Activated CD8-positive, alpha-beta memory T cell treated with anti-CD3 and anti-CD28 coated beads, Interleukin-2, amount 50 U/mL, for 1 hour (primary cell): Measurements from ENCODE around the gene MACROD2.
"Not testable (repeated sequence)": the region's sequence is repeated elsewhere in the genome, so short reads cannot be mapped to it uniquely, and the experiment has no call there.

Source experiments
- DNase-seq: peaks from one replicate; pipeline ENCODE4 v3.0.0-alpha.2; 2020; ENCODE audit errors: extremely low read depth

Gene MACROD2

DNA sequence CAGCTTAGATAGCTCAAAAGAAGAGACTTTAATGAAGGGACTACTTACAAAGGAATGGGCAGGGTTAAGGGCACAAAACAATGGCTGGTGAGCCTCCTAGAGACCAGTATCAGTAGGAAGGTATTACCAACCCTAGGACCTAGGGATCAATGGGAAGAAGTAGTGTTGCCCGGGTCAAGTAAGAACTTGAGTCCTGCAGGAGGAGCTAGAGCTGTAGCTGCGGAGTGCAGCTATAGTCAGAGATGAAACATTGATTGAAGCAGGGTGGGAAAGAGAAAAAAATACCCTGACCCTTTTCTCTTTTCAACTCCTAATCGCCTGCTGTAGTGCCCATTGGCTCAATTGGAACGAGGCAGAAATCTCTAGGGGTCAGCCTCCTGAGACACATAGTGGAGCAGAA, 198.1 kb downstream of the MACROD2 start:
- no peak for DNase-seq

DNA sequence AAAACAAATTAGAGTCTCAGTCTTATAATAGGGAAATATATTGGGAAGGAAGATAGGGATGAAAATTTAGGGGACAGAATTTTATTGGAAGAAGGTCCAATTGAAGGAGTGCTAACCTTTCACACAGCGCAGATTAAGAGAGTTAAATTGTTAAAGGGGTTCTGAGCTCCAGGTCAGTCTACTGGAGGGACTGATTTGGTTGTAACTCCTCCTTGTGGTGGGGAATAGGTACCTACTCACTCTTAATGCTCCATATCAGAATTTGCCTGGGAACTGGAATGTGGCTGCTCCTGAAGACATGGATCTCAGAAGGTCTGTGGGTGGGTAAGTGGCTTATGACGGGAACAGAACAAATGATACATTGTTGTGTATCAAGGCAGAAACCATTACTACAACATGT, 198.6 kb downstream of the MACROD2 start:
- DNase-seq: no peak

DNA sequence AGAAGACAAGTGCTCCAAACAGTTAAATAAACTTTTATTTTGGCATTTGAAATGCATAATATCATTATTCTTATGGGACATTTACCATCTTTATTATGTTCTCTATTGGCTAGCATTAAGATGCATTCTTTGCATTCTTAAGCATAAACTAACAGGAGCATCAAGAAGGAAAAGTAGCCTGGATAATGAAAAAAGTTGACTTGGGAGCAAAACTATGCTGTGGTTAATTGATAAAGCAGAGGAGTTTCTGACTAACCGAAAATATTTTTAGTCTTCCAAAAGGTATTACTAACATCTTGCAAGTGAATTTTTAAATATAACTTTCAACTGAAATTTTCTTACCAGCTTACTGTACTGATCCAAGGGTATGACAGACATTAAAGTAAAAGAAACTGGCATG, 201.8 kb downstream of the MACROD2 start:
- DNase-seq: no peak

DNA sequence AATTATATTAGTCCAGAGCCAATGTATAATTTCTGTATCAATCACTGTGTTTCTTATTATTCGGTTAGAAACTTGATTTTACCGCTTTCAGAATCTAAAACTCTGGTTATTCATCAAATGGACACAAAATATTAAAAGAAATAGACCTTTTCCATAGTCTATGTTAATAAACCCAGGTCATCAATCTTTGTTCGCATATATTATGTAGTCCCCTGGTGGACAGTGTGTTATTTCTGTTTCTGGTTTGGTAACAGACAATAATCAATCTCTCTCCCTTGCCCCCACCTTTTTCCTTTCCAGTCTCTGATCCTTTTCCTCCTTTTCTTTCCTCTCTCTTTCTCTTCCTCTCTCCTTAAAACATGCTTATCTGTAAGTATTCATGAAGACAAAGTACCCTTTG, 203.1 kb downstream of the MACROD2 start:
- no peak for DNase-seq

DNA sequence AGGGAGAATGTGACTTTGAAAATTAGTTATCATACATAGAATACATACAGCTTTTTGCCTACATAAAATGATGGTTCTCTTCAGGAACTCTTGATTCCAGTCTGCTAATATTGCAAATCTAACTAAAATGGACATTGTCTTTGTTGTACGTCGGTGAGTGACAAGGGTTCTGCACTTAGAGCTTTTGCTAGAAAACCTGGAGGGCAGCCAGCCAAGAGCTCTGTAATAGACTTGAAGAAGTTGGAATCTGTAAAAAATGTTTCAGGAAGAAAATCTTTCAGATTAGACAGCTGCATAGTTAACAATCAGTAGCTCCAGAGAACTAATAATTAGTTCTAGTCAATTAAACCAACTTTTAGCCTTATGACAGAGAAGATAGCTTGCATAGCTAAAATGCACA, 203.8 kb downstream of the MACROD2 start:
- no peak for DNase-seq

DNA sequence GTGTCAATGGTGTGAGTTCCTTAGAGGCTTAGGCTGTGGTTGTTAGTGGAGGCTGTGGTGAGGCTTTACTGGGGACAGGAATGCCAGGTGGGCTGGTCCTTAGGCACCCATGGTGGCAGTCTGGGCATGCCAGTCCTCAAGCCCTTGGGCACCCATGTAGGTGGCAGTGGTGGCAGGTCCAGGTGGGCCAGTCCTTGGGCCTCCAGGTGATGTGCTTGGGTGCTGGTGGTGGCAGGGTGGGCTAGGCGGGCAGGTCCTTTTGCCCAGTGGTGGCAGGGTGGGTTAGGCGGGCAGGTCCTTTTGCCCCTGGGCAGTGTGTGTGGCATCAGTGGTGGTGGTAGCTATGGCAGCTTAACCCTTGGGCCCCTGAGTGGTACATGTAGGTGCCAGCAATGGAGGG, 208.3 kb downstream of the MACROD2 start:
- DNase-seq: no peak

DNA sequence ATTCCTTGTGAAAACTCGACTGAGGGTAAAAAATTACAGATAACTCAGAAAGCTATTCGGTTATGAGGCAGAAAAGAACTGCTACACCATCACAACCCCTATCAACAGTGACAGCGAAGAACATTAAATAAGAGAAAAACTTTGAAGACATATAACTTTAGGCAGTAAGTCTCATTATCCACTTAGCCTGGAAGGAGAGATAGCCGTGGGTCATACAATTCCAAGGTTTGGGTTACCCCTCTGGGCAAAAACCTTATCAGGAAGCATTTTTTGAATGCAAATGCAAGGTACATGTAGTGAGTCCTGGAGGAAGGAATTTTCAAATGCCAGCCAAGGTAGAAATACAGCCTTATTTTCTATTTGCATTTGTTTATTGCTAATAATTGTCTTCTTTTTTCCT, 212.3 kb downstream of the MACROD2 start:
- no peak for DNase-seq

DNA sequence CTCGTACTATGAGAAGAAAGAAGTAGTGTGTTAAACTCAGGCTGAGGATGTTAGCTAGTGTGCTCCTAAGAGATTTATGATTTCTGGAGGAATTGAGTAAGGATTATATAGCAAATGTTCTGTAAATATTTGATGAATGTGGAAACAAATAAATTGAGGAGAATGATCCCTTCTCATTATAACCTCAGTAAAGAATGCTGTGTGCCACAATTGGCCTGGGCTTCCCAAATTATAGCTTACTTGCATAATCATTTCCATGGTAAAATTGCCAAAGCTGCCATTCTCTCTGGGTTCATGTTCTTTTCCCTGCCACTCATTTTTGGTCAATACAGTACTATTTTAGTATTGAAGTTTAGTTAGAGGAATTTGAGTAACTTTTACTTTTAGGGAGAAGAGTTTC, 213.6 kb downstream of the MACROD2 start:
- no peak for DNase-seq

DNA sequence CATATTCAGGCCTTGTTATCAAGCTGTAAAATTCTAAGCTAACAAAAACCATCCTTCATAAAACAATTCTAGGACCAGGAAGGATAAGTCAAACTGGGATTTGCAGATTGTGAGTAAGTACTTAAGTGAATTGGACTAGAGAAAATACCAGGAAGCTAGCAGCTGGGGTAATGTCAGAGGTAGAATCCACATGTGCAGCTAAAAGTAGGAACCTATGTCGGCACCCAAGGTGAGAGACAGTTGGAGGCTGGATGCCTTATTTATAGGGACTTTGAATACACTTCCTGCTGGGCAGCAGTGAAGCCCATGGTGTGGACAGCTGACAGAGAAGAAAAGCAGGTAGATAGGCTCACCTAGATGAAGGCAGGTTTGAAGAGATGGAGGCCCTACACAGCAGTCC, 214.8 kb downstream of the MACROD2 start:
- DNase-seq: no peak

DNA sequence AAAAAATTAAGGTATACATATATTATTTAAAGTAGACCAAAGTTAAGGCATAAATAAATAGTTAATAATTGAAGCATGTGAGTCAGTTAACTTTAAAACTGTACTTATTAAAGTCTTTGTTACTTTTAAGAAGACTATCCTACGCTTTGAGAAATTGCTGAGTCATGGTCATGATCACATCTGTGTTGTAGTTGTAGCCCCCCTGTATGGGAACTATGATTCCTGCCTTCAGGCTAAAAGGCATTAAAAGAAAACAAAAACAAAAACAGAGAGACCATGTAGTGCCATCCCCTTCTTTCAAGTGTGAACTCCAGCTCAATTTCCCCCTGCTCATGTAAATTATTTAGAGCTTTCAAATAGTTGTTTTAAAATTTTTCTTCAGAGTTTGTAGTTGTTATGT, 218.7 kb downstream of the MACROD2 start:
- no peak for DNase-seq

DNA sequence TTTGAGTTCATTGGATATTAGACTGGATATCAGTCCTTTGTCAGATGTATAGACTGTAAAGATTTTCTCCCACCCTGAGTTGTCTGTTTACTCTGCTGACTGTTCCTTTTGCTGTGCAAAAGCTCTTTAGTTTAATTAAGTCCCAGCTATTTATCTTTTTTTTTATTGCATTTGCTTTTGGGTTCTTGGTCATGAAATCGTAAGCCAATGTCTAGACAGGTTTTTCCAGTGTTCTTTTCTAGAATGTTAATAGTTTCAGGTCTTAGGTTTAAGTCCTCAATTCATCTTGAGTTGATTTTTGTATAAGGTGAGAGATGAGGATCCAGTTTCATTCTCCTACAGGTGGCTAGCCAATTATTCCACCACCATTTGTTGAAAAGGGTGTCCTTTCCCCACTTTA, 220.6 kb downstream of the MACROD2 start:
- DNase-seq: not testable (repeated sequence)

DNA sequence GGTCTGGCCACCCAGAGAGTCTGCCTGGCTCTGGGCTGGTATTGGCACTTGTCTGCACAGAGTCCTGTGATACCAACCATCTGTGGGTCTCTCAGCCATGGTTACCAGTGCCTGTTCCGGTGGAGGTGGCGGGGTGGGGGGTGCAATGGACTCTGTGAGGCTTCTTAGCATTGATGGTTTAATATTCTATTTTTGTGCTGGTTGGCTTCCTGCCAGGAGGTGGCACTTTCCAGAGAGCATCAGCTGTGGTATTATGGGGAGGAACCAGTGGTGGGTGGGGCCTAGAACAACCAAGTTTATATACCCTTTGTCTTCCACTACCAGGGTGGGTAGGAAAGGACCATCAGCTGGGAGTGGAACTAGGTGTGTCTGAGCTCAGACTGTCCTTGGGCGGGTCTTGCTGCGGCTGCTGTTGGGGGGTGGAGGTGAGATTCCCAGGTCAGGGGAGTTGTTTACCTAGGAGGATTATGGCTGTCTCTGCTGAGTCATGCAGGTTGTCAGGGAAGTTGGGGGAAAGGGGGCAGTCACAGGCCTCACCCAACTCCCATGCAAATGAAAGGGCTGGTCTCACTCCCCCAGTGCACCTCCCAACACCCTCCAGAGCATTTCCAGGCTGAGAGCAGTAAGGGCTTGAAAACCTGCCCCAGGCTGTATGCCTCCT, 224.6 kb downstream of the MACROD2 start:
- DNase-seq: no peak

DNA sequence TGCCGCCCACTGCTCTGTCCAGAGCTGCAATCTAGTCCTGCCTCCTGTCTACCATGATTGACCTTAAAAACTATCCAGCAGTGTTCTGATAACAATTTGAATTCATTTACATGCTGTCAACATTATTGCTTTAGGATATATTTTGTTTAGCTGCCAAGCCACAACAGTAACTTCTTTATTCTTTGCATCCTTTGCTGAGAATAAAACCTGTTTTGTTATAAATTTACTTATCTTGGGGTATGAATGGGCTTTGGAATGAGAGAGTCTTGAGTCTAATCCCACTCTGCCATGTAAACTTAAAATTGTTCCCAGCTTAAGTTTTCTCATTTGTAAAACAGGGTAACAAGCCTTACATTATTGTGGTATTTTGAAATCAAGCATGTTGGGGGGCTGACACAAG, 225.7 kb downstream of the MACROD2 start:
- DNase-seq: no peak

DNA sequence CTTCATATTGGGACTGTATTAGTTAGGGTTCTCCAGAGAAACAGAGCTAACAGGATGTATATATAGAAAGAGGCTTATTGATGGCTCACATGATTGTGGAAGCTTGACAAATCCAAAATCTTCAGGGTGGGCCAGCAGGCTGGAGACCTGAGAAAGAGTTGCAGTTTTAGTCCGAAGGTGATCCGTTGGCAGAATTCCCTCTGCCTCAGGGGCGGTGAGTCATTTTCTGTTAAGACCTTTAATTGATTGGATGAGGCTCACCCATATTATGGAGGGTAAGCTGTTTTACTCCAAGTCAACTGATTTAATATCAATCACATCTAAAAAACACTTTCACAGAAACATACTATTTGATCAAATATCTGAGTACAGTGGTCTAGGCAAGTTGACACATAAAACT, 228.5 kb downstream of the MACROD2 start:
- no peak for DNase-seq

DNA sequence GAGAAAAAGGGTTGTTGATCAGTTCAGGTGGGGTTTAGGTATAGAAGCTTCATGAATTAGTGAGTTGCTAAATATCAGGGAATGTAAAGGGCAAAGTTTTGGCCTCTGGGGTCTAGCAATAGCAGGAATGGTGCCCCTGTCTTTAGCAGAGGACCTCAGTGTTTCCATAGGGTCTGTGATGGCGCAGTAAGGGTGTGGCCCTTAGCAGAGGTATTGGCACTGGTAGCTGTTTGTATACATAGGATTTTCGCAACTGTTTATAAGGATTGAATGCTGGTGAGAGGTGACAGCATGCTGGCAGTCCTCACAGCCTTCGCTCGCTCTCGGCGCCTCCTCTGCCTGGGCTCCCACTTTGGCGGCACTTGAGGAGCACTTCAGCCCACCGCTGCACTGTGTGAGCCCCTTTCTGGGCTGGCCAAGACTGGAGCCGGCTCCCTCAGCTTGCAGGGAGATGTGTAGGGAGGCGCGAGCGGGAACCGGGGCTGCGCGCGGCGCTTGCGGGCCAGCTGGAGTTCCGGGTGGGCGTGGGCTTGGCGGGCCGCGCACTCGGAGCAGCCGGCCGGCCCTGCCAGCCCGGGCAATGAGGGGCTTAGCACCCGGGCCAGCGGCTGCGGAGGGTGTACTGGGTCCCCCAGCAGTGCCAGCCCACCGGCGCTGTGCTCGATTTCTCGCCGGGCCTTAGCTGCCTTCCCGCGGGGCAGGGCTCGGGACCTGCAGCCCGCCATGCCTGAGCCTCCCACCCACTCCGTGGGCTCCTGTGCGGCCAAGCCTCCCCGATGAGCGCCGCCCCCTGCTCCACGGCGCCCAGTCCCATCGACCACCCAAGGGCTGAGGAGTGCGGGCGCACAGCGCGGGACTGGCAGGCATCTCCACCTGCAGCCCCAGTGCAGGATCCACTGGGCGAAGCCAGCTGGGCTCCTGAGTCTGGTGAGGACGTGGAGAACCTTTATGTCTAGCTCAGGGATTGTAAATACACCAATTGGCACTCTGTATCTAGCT, 231.0 kb downstream of the MACROD2 start:
- not testable (repeated sequence) for DNase-seq

DNA sequence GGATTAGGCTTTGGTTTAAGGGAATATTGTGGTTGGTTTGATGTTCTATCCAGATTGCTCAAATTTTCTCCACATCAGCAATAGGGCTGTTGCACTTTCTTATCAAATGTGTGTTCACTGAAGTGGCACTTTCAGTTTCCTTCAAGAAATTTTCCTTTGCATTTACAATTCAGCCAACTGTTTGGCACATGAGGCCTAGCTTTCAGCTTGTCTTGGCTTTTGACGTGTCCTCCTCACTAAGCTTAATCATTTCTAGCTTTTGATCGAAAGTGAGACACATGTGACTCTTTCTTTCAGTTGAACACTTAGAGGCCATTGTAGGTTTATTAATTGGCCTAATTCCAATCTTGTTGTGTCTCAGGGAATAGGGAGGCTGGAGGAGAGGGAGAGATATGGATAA, 237.3 kb downstream of the MACROD2 start:
- DNase-seq: no peak

DNA sequence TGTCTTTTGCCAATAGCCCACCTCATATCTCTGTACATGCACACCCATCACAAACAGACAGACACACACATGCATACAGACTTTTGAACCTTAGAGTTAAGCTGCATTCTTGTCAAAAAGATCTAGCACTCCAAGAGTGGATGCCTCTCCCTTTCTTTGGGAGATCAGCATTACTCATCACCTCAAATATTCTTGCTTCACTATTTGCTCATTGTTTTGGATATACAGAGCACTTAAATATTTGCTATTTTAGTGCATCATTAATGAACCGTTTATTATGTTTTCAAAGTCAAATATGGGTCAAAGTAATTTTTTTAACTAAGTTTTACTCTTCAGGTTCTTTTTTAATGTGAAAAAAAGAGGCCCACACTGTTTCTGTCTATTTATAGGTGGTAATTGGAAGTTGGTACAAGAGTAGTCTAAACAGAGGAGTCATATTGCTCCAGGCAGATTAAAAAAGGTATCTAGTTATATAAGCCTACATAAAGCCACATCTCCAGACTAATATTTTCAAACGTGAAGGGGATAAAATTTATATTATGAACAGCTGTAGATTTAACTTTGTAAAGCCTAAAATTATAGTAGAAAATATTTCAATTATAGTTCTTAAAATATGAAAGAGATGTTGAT, 239.5 kb downstream of the MACROD2 start:
- no peak for DNase-seq

DNA sequence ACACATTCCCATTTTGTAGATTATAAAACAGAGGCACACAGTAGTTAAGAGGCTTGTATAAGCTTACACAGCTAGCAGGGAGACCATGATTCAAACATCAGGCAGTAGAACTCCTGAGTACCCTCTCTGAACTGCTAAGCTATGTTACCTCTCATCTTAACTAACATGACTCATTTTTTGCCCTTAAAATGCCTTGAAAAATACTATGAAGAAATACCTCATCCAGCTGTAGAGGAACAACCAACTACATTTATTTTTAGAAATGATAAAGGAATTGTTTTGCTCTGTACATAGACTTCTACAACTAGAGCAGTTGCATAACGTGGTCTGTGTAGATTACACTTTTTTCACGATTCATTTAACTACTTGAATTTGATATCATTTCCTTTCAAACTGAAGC, 240.0 kb downstream of the MACROD2 start:
- DNase-seq: no peak

DNA sequence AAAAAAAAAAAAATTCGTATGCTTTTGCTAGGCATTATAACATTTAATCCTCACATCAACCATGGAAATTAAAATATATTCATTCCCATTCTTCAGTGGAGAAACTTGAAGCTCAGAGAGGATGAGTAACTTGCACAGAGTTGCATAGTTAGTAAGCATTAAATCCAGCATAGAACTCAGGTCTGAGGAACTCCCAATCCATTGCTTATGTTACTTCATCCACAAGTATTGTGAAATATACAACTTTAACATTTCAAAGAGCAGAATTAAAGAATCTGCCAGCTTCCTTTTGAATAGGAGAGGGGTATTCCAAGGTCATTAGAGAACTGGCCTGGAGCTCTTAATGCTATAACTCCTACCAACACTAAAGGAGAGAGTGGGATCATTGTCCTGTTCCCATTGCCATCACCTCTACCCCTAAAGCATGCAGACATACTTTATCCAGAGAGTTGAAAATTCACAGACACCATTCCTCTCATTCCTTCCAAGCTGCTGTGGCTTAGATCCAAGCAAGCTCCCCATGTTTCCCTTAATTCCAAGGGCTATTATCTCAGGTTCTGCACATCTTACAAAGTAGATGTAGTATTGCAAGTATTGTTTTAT, 250.2 kb downstream of the MACROD2 start:
- no peak for DNase-seq

DNA sequence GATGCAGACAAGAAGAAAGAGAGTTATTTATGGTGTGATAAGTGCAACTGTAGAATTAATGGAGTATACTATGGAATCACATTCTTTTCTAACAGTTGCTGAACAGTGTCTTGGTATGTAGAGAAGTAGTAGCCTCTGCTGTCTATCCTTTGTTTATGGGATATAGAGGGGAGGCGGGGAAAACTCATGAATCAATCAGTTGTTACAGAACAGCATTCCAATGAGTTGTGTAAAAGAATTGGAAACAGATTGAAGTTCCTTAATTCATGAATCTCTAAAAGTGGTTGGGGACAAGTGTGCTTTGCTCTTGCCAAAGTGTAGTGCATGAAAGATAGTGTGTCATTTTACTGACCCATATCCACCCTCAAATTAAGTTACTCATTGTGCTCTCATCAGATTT, 264.4 kb downstream of the MACROD2 start:
- no peak for DNase-seq

DNA sequence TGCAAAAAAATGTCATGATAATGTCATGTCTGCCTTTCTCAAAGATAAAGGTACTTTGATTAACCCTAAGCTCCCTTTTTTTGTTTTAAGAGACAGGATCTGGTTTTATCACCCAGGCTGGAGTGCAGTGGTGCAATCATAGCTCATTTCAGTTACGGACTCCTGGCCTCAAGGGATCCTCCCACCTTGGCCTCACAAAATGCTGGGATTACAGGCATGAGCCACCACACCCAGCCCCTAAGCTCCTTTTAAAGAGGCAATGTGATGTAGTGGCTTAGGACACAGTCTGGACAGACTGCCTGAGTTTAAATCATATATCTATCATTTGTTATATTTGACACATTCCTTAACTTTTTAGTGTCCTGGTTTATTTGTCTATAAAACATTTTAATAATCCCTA, 265.1 kb downstream of the MACROD2 start:
- DNase-seq: no peak

DNA sequence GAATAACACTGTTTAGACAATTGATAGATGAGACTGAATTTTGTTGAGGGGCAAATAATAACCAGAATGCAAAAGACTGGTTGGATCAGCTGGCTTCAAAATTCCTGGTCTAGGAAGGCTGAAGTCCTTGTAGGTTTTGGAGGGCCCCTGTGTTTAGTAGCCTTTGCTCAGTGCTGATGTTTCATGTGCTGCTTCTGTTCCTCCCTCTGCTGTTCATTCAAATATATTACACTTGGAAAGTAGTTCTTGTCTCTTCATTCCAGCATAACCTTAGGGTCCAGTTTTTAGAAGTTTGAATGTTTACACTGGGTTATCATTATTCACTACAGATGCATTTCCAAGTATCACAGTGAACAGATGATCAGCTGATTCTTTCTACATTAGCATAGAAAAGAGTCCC, 269.6 kb downstream of the MACROD2 start:
- DNase-seq: no peak
